Fibroblast of the conjunctiva (primary cell): ENCODE measurements around the gene MICAL2.

ENCODE experiments used
- DNase-seq: peaks from one replicate; pipeline ENCODE4 v3.0.0-alpha.2; 2010; ENCODE audit warnings: low read depth

The MICAL2 gene

GRCh38 chr11:12117200-12117599, 6.8 kb downstream of the MICAL2 start:
- DNase-seq, result no peak

GRCh38 chr11:12117611-12118010, 7.2 kb downstream of the MICAL2 start:
- DNase-seq, result no peak

GRCh38 chr11:12118949-12119348, 8.6 kb downstream of the MICAL2 start:
- DNase-seq, result no peak

DNA sequence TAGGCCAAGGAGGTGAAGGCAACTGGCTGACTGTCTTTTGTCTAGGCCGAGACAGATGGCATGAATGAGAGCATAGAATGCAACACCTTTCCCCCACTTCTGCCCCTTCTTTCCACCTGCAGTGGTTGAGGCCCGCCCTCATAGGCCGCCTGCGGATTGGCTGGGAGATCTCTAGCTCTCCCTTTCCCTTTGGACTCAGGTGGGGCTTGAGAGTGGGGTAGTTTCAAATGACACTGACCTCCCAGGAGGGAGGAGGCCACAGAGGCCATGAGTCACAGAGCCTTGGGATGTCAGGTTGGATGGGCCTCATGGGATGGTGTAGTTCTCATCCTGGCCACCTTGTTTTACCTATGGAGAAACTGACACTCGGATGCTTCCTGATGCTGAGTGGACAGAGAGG, 9.1 kb downstream of the MICAL2 start:
- no peak for DNase-seq

- DNase-seq, result no peak
Measured at GRCh38 chr11:12120031-12121008, 9.9 kb downstream of the MICAL2 start.

DNA sequence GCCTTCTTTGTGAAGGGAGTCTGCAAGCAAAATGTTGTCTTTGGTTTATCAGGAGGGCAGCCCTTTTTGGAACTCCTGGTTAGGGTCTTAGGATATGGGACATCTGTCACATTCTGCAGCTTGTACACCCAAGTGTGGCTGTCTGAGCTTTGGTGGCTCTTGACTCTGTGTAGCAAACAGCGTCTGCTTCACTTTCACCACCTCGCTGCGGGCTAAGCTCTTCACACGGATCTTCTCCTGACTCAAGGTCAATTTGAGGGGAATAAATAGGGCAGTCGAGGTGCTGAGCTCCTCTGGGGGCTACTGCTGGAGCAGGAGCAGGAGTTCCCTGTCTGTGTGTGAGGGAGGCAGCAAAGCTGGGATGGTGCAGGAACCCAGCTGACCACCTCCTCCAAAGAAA, 10.6 kb downstream of the MICAL2 start:
- no peak for DNase-seq

DNA sequence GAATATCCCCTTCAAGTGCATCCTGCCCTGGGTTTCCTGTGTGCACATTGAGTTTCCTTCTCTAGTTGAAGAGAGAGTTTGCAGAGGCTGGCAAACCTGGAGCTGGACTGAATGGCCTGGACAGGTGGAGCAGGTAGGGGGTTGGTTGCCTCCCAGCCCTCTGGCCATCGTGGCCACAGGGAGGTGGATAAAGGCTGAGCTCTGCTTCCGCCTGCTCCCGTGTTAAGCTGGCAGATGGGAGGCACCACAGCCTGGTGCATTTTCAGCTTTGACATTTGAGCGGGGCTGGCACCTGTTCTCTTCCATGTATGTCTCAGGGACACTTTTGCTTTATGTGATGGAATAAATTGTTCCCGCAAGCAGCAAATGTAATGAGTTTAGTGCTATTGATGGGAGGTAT, 11.1 kb downstream of the MICAL2 start:
- no peak for DNase-seq

DNA sequence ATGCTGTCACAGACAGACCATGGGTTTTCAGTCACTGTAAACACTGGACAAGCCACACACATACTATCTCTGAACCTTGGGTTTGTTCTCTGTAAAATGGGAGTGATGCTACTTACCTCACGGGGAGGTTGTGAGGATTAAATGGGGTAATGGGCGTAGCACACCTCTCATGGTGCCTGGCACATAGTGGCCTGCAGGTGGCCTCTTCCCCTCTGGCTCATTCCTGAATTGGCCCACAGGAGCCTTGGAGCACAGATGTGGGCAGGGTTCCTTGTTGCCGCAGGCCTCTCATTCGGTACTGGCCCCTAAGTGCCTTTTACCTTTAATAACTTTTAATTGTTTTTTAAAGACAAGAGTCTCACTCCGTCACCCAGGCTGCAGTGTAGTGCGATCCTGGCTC, 11.7 kb downstream of the MICAL2 start:
- DNase-seq, result no peak

GRCh38 chr11:12123273-12123672, 12.9 kb downstream of the MICAL2 start:
- peak; percentile 32 for DNase-seq

DNA sequence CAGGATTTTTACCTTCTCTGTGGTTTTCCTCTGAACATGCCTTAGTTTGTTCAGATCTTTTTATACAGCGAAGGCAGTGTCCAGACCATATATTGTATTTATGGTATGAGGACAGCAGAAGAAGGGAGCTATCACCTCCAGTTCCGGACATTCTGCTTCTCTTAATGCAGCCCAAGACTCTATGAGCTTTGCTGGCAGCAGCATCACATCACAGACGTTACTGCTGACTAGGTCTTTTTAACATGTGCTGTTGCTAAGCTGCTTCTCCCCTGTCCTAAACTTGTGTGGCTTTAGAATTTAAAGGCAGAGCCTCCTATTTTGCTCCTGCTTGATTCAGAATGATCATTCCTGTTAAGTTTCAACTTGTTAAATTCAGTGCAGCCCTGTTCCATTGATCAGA, 13.4 kb downstream of the MICAL2 start:
- DNase-seq, result peak; percentile 30

GRCh38 chr11:12124306-12124705, 13.9 kb downstream of the MICAL2 start:
- DNase-seq, result no peak

DNA sequence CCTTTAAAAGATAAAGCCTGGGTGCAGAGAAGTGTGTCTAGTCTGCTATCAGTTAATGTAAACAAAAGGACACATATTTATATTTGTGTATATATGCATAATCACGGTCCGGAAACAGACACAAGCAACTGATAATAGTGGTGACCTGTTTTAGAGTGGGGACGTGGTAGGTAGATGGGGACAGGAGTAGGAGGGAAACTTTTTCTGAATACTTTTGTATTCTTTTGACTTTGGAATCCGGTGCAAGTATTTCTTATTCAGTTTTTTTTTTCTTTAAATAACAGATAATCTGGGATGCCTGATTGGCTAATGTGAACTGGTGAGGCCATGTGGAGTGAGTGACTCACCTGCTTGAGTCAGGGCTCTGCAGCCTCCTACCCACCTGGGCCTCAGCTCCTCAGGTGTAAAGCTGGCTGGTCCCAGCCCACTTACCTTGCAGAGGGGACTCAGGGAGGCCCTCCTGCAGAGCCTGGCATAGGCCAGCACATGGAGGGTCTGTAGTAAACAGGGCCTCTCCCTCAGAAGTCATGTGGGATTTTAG, 15.3 kb downstream of the MICAL2 start:
- no peak for DNase-seq

DNA sequence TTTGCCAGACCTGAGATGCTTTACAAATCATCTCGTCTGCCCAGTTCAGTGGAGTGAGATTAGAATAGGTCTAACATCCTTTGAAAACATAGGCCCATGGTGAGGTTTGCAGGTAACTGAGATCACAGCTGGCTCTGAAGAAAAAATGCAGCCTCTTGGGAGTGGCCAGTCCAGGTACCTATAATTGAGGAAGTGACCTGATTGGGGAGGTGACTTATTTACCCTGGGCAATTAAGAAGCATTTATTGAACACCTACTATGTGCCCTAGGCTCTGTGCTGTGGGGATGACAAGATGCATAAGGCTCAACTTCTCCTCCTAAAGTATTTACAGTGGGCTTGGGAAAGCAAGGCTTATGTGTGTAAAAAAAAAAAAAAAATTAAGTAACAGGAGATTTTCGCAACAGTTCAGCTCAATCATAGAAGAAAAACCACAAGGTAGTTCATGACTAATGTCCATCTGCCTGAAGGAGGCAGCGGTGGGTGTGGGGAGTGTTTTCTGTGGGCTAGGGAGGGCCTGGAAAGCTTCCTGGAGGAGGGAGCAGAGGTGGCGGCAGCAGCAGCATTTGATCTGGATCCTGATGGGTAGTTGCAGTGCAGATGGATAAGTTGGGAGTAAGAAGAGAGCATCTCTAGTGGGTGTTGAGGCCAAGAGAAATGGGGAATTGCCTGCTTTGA, 16.1 kb downstream of the MICAL2 start:
- DNase-seq, result peak; percentile 55

DNA sequence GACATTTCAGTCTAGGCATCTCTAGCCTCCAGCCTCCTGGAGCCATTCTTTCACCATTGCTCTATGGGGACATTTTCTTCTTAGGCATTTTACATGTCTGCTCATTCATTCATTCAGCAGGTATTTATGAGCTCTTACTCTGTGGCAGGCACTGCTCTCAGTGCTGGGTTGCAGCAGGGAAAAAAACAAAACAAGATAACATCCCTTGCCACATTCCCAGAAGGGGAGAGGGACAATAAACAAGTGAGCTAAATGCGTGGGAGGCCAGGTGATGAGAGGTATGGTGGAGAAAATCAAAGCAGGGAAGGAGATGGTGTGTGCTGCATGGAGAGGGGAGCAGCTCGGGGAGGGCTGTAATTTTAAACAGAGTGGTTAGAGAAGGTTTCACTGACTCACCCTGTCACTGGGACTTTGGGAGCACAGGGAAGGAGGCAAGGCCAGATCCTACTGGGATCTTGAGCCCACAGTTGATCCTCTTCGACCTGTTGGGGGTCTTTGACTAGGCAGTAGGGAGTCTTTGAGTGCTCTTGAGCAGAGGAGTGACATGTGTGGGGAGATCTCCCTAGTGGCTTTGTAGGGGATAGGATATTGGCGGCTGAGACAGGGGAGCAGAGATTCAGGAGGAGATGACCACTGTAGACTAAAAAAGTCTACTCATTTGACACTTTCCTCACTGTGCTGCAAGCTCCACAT, 17.0 kb downstream of the MICAL2 start:
- DNase-seq, result no peak

DNA sequence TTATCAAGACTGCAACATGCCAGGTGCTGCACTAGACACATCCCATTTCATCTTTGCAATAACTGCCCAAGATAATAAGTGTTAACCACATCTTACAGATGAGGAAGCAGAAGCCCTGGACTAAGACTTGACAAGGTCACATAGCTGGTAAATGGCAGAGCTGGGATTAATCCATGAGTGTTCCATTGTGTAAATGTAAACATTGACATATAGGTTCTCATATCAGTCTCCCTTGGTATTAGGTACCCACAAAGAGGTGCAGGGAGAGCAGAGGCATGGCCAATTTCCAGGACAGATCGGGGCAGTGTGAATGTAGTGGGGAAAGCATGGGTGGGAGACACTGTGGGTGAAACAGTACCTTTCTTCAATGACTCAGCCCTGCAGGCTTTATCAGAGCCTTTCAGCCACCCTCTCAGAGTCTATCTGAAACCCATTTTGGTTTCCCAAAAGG, 17.9 kb downstream of the MICAL2 start:
- DNase-seq, result no peak

DNA sequence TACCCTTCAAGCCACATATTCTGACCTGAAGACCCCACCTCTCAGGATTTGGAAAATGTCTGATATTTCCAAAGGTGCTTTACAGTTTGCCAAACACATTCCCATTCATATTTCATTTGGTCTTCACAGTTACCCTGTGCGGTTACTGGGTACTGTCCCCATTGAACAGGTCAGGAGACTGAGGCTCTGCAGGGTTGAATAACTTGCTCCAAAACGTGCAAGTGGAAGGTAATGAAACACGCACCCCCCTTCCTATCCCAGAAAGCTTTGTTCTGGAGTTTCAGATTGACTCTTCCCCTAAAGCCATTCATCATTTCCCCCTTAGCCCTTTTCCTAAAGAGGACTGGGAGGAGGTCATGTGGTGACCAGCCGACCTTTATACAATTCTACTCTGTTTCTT, 18.8 kb downstream of the MICAL2 start:
- DNase-seq, result no peak

GRCh38 chr11:12130180-12130980, 20.0 kb downstream of the MICAL2 start:
- no peak for DNase-seq

DNA sequence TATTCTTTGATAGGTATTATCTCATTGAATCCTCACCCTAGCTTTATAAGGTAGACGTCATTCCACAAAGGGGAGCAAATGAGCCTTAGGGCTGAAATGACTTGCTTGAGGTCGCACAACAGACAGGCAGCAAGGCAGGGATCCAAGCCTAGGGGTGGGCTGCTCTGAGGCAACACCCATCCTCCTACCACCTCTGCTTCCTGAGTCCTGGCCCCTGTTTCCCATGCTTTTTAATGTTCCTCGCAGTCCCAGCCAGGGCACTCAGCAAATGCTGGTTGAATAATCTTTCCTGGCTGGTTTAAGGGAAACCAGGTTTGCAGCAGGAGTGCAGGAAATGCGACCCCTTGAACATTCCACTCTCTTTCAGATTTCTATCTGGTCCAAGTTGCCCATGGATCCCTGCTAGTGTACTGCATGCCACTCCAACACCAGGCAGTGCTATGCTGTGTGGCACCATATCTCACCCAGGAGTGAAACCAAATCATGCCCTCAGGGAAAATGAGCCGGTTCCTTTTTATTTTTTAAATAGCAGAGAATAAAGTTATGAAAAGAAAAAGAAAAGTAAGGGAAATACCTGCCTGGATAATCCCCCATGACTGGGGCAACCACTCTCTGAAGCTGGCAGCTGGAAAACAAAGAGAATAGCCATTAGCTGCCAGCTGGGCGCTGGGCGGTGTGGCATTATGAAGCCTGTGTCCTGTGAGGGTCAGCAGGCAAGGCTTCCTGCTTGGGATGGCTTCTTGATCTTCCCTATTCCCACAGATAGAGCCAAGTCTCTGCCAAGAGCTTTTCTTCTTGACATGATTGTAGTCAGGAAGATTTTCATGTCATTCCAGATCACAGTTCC, 21.8 kb downstream of the MICAL2 start:
- DNase-seq, result no peak

DNA sequence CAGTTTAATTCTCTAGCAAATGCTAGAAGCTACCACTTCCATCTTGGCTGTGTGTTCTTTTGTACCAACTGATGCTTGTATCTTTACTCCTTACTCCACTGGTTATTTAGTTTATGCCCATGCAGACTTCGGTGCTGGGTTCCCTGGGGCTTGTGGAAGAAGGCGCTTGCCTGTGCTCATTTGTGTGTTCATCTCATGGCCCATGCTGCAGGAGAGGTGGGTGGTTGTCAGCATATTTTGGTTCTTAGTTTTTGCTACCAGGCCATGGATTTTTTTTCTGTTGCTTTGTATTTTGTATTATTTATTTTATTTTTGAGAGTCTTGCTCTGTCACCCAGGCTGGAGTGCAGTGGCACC, 22.4 kb downstream of the MICAL2 start:
- DNase-seq, result no peak

GRCh38 chr11:12133547-12134235, 23.3 kb downstream of the MICAL2 start:
- no peak for DNase-seq
